ENCODE results near the gene STX1A.

The STX1A gene

GRCh38 chr7:73652541-73652949, 66.9 kb downstream of the STX1A start:
- DNase-seq (ENCODE audit: low read depth in 2 of 2, low spot score in 1 of 2): no peak

DNA sequence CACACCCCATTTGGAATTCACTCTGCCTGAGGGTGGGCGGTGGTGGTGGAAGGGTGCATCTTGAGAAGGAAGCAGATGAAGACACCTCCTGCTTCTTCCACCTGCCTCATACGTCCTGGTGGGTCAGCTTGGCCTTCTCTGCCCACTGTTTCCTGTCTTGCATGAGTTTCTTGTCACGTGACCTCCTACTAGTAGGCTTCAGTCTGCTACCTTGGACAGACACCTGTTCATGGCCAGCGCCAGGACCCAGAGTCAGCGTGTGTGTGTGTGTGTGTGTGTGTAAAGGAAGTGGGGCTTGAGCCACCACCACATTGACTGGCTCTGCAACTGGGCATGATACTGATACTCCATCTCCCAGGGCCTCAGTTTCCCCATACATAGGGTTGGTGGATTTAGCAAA, 68.9 kb downstream of the STX1A start:
- DNase-seq (ENCODE audit: low read depth in 2 of 2, low spot score in 1 of 2): no peak

DNA sequence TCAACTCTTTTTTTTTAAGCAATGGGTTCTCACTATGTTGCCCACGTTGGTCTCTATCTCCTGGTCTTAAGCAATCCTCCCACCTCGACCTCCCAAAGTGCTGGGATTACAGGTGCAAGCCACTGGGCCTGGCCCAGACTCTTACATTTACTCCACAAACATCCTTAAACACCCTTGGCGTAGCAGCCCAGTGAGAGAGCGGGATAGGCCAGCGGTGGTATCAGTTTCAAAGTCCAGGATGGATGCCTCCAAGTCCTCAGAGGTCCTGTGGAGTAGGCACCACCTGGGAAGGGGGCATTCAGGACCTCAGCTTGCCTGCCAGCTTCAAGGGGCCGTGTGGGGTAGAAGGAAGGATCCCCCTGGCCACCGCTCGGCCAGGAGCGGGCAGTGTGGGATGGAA, 69.9 kb downstream of the STX1A start:
- no peak for DNase-seq (ENCODE audit: low read depth in 2 of 2, low spot score in 1 of 2)

Measured in stimulated activated CD8-positive, alpha-beta memory T cell treated with anti-CD3 and anti-CD28 coated beads, Interleukin-4, amount 100 ng/mL, for 1 hour (primary cell).